Amniotic stem cell (primary cell): ENCODE data around the gene SEMA4B.
A peak's percentile ranks its signal among the peaks of the same experiment; 100 is the strongest.
"Not testable (repeated sequence)": the region's sequence is repeated elsewhere in the genome, so short reads cannot be mapped to it uniquely, and the experiment has no call there.

Source experiments
- DNase-seq: peaks from one replicate; lab custom pipeline; 2025; lab: John Stamatoyannopoulos, UW

The SEMA4B gene

DNA sequence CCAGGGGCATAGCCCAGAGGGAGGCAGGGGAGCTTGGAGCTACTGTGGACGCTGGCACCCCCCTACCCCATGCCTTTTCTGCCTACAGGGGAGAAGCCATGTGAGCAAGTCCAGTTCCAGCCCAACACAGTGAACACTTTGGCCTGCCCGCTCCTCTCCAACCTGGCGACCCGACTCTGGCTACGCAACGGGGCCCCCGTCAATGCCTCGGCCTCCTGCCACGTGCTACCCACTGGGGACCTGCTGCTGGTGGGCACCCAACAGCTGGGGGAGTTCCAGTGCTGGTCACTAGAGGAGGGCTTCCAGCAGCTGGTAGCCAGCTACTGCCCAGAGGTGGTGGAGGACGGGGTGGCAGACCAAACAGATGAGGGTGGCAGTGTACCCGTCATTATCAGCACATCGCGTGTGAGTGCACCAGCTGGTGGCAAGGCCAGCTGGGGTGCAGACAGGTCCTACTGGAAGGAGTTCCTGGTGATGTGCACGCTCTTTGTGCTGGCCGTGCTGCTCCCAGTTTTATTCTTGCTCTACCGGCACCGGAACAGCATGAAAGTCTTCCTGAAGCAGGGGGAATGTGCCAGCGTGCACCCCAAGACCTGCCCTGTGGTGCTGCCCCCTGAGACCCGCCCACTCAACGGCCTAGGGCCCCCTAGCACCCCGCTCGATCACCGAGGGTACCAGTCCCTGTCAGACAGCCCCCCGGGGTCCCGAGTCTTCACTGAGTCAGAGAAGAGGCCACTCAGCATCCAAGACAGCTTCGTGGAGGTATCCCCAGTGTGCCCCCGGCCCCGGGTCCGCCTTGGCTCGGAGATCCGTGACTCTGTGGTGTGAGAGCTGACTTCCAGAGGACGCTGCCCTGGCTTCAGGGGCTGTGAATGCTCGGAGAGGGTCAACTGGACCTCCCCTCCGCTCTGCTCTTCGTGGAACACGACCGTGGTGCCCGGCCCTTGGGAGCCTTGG, 27.0 kb downstream of the SEMA4B start:
- DNase-seq, result no peak

- no peak for DNase-seq
Measured at GRCh38 chr15:90228960-90229359, 27.8 kb downstream of the SEMA4B start.

DNA sequence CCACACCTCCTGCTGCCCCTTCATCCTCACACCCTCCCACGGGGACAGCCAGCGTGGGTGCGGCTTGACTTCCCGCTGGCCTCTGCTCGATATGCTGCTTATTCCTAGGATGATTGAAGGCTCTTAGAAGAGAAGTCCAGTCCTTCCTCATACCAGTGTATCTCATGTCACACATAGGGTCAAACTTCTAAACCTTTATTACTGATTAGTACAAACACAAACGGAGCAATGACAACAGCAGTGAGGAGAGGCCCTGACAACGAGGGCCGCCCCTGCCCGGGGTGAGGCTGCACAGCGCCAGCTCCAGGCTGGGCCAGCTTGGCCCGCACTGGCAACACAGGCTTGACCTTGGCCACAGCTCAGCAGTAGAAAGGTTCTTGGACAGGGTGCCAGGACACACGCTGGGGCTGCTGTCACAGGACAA, 29.0 kb downstream of the SEMA4B start:
- DNase-seq, result no peak

GRCh38 chr15:90230610-90231009, 29.5 kb downstream of the SEMA4B start:
- no peak for DNase-seq

- no peak for DNase-seq
Measured at GRCh38 chr15:90231028-90232017, 30.2 kb downstream of the SEMA4B start.

DNA sequence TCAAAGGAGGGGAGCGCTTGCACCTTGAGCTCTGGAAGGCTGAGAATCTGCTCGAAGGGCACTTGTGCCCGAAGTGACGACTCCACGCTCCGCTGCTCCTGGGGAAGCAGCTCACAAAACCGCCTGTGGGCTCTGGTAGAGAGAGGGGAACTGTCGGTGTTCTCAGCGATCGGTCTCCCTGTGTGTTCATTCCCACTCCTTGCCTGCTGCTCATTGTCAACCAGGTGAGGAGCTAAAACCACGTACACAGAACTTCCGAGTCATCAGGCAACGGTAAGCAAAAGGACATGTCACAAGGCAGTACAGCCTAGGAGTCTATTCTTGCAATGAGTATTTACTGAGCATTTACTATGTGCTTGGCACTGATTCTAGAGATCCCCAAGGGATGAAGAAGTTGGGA, 31.1 kb downstream of the SEMA4B start:
- no peak for DNase-seq

GRCh38 chr15:90232941-90233386, 31.8 kb downstream of the SEMA4B start:
- peak; percentile 32 for DNase-seq

GRCh38 chr15:90233387-90234095, 32.4 kb downstream of the SEMA4B start, which contains the start of gene CIB1:
TSS of gene CIB1 (minus strand) at chr15:90233941. CDS start at chr15:90233885, 56 bp downstream.
- DNase-seq, result peak; percentile 91

- DNase-seq, result no peak
Measured at GRCh38 chr15:90234096-90234988, 33.2 kb downstream of the SEMA4B start, which contains the start of gene GDPGP1. TSS of gene GDPGP1 (plus strand) at chr15:90234209. CDS start at chr15:90240909, 6,700 bp downstream.

GRCh38 chr15:90239371-90239770, 38.2 kb downstream of the SEMA4B start:
- no peak for DNase-seq

- no peak for DNase-seq
Measured at GRCh38 chr15:90240856-90241255, 39.7 kb downstream of the SEMA4B start.

DNA sequence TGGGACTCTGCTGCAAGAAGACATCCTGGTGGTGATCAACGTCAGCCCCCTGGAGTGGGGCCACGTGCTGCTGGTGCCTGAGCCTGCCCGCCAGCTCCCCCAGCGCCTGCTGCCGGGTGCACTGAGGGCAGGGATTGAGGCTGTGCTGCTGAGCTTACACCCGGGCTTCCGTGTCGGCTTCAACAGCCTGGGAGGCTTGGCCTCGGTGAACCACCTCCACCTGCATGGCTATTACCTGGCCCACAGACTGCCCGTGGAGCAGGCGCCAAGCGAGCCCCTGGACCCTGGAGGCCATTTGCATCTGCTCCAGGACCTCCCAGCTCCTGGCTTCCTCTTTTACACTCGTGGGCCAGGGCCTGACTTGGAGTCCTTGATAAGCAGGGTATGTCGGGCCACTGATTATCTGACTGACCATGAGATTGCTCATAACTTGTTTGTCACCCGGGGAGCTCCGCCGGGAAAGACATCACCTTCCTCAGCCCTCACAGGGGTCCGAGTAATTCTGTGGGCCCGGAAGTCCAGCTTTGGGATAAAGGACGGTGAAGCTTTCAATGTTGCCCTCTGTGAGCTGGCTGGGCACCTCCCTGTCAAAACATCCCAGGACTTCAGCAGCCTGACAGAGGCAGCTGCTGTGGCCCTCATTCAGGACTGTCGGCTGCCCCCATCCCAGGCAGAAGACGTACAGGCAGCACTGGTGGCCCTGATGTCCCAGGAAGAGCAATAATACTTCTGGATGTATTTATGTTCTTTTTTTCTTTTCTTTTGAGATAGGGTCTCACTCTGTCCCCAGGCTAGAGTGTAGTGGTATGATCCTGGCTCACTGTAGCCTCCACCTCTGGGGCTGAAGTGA, 40.4 kb downstream of the SEMA4B start:
- DNase-seq, result no peak

DNA sequence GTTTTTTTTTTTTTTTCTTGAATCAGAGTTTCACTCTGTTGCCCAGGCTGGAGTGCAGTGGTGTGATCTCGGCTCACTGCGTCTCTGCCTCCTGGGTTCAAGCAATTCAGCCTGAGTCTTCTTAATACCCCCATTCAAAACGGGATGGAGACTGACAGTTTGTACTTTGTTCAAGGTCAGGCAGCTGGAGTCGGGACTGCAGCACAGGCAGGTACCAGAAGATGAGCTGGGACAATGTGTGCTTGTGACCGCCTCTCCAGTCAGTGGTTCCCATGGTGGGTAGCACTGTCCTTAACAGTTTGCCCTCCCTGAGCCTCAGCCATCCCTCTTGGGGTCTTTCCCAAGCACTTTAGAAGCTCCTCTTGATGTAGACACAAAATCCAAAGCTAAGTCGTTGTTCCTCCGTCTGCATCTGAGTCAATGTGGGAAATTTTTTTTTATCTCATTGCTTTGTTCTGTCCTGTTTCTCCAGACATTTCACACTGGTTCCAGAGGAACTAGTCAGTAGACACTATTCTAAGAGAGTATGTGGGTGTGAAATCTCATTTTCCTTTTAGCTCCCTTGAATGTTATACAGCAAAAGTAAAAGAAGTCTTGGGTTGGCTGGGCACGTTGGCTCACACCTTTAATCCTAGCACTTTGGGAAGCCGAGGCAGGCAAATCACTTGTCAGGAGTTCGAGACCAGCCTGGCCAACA, 43.0 kb downstream of the SEMA4B start:
- no peak for DNase-seq

GRCh38 chr15:90248789-90249202, 47.7 kb downstream of the SEMA4B start:
- no peak for DNase-seq

GRCh38 chr15:90249203-90249863, 48.2 kb downstream of the SEMA4B start, which contains the start of gene TTLL13:
TSS of gene TTLL13 (plus strand) at chr15:90249556. CDS start at chr15:90250631, 1,075 bp downstream.
- peak; percentile 28 for DNase-seq

GRCh38 chr15:90257776-90258175, 56.6 kb downstream of the SEMA4B start:
- DNase-seq, result no peak

DNA sequence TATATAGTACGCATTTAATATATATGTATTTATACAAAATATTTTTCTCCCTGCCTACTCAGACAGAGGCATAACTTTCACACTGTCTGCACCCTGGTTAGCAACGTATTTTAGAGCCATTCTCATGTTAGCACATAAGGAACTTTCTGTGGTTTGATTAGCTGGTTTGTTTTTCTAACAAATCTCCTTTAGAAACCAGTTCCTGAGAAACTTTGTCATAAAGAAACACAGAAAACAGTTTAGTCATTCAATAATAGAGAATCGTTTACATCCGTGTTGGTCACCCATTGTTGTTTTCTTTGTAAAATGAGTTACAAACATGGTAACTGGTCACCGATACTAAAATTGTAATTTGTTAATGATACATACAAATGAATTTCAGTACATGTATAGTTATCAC, 58.4 kb downstream of the SEMA4B start:
- DNase-seq, result no peak

DNA sequence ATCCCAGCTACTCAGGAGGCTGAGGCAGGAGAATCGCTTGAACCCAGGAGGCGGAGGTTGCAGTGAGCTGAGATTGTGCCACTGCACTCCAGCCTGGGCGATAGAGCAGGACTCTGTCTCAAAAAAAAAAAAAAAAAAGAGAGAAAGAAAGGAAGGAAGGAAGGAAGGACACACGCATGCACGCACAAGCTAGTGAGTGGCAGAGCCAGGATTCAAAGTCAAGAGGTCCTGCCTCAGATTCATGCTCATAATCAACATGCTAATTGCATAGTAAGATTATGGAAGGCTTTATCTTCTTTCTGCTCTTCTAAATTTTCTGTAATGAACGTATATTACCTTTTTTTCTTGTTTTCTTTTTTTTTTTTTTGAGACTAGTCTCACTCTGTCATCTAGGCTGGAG, 59.6 kb downstream of the SEMA4B start:
- not testable (repeated sequence) for DNase-seq
